GM18526 (cell line): ENCODE results near the gene GRIK4.

Source experiments
- POLR2A ChIP-seq: IDR thresholded peaks from 3 replicates; pipeline ENCODE4 v1.6.1; 2011; ENCODE audit not compliant: insufficient read length; ENCODE audit errors: extremely low read depth

The GRIK4 gene

GRCh38 chr11:120929090-120929489 is 417.5 kb downstream of the GRIK4 start:
- no peak for TF ChIP-seq POLR2A

DNA sequence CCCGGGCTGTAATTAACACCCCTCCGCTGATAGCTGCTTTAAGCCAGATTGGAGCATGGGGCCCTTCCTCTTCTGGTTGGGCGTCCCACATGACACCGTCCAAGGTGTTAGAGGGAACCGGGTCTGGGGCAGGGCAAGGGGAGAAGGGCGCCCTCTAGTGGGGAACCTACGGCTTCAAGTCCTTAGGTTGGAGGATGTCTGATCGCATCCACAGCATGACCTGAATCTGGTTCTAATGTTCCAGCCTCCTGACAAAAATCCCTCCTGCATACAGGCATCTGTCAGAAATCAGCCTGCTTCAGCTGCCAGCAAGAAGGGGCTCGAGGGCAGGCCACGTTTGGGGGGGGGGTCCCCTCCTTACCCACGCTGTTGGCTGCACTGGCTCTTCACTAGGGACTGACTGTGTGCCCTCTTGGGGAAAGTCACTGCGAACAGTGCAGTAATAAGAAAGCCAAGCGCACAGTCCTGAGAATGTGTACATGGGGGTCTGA is 418.2 kb downstream of the GRIK4 start:
- TF ChIP-seq POLR2A = no peak

DNA sequence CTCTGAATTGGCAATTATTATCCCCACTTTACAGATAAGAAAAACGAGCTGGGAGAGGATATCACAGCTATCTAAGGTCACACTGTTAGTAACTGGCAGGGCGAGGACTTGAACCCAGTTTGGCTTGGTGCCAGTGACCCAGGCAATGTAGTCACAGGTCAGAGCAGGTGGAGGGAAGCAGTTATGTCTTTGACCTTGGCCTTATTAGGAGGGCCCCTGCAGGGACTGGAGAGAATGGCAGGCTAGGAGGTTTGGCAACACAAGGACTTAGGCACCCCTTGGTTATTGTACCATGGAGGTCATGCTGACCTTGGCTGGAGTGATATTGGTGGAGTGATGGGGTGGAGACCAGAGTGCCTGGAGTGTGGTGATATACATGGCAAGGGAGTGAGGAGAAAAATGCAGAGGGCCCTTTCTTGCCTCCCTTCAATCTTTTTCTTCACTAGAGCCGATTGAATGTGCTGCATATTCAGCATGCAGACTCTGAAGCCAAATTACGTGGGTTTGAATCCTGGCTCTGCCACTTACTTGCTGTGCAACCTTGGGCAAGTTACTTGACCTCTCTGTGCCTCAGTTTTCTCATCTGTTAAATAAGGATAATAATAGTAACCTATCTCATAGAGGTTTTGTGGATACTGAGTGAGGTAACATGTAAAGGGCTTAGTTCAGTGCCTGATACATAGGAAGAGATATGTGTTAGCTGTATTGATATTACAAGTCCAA is 419.7 kb downstream of the GRIK4 start:
- TF ChIP-seq POLR2A = no peak

DNA sequence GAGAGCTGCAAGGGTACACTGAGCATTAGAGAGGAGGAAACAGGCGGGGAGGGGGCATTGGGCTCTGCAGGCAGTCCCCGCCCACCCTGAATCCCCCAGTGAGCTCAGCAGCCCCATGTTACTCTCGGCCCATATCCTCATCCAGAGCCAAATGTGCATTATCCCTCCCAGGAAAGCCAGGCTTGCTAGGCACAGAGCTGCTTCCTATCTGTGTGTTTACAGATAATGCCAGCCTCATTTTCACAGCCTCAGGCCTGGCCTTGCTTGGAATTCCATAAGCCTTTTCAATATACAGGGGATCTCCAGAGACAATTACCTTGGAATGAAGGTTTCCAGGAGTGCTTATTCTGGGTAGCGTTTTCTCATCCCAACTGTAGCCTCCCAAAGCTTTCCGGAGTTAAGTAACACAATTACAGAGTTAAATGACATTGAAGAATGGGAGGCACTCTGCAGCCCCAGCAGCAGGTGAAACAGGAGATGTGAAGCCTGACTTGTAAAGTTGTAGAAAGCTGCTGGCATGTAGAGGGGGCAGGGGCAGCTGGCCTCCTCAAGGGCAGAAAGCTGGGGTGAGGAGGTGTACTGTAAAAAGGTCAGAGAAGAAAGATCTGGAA is 420.9 kb downstream of the GRIK4 start:
- no peak for TF ChIP-seq POLR2A

GRCh38 chr11:120936356-120936755 is 424.8 kb downstream of the GRIK4 start:
- TF ChIP-seq POLR2A = no peak

DNA sequence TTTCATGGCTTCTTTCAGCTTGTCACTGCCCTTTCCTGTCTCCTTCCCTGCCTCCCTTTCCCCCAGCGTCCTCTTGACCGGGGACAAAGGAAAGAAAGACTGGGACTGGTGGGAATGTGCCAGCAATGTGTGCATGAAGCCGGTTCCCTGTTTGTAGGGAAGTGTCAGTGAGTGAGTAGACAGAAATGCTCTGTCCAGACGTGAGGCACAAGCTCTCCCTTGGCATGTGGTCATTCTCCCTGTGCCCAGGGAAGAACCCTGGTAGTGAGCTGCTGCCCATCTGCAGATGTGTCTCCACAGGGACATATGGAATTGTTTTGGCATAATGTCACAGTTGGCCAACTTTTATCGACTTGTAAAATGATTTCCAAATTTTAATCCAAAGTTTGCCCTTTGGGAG is 426.0 kb downstream of the GRIK4 start:
- no peak for TF ChIP-seq POLR2A

DNA sequence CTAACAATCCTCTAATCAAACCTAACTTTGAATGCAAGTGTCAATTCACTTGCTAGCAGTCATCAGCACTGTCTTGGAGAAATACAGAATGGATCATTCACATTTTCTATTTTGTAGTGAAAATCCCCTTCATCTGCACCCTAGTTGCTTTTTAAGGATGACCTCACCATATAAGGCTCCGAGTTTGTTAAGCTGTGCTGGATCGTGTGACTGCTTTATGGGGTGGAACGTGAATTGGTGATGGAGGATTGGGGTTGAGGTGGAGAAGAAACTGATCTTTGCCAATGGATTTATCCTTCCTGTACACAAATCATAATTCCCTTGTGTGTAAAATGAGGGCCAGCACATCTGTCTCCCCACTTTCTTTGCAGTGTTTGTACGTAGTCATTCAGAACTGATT is 426.7 kb downstream of the GRIK4 start:
- no peak for TF ChIP-seq POLR2A

DNA sequence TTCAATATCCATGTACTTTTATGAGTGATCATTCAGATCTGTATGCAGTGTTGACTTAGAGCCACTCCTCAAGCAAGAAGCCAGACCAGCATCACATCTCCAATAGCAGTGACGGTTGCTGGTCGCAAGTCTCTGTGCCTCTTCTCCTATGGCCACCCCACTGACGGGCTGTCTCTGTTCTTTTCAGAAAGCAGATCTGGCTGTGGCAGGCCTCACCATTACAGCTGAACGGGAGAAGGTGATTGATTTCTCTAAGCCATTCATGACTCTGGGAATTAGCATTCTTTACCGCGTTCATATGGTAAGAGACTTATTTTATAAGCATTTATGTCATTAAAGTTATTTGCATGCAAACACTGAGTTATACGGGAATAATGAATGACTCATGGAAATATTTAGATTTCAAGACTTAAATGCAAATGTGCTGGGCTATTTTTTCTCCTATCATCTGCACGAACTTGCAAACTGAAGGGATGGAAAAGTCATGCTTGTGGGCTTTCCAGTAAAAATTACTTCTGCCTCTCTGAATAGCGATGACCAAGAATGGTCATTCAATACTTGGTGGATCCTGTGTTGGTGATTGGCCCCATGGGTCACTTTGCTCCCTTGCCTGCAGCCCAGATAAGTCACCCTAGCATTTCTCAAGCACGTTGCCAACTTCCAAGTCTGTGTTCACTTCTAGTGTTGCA is 428.8 kb downstream of the GRIK4 start:
- no peak for TF ChIP-seq POLR2A

DNA sequence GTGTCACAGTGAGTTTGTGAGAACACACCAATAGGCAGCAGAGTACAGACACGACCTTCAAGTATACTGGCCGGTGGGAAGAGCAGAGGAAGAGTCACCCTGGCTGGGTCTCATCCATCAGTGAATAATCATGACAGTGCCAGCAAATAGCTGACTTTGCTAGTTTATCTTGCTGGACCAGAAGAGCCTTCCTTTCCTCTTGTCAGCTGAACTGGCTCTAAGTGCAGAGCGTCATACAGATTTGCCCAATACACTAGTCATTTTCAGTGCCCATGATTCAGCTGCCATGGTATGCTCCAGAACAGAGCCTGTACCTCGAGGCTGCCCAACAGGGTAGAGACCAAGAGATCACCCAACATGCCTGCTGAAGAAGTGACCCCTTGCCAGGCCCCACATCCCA is 429.5 kb downstream of the GRIK4 start:
- TF ChIP-seq POLR2A = no peak

- TF ChIP-seq POLR2A = no peak
Observed at GRCh38 chr11:120942701-120943100, 431.2 kb downstream of the GRIK4 start.

DNA sequence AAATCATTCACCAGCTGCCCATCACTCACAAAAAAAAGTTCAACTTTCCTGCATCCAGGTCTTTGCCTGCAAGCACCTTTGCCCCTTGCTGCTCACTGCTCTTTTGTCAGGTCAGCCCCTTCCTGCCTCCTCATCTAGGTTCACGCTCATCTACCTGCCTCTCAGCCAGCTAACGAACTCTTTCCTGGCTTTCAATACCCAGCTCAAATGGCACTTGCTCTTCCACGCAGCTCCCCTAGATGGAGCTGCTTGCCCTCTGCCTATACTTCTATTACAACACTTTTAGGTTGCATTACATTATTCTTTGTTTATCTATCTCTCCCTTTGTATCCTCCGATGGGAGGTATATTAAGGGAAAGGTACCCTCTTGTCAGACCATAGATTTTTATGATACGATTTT is 433.5 kb downstream of the GRIK4 start:
- no peak for TF ChIP-seq POLR2A

DNA sequence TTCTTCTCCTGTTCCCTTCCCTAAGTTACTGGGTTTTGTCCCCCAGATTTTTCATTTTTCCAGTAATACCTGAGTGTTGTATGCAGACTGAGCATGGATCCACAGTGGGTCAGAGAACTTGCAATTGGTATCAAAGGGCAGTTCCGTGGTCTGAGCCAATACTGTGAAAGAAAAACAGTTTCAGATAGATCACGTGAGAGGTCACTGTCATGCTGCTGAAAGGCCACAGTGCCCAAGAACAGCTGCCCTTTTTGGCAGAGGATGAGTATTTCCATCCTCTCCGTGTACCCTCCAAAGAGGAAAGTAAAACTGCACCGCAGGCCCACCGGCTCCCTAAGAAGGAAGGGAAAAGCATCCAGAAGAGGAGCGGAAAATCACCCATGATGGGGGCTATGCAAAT is 439.3 kb downstream of the GRIK4 start:
- TF ChIP-seq POLR2A = no peak

GRCh38 chr11:120952461-120953434 is 441.2 kb downstream of the GRIK4 start:
- no peak for TF ChIP-seq POLR2A

DNA sequence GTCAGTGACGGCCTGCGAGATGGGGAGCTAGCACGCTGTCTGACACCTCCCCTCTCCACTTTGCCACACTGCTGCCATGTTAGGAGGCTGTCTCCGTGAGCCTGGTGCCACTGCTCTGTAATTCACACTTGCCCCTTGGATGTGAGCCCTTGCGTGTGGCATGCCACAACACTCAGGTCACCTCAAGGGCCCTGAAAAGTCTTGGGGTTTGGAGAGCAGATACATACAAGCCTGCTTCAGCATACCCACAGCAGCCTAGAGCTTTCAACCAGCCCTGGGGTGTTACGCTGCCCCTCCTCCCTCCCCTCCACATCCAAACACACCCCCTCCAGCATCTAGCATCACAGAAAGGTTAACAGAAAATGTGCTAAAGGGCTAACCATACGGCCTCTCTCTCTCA is 442.8 kb downstream of the GRIK4 start:
- TF ChIP-seq POLR2A = no peak
